Activated naive CD8-positive, alpha-beta T cell treated with anti-CD3 and anti-CD28 coated beads, Interleukin-2, amount 10 ng/mL, durations not matched to agents 7 days and 5 days (primary cell): ENCODE results near the gene SHISA4. TPM values are rescaled to one million over a fixed set of nuclear protein-coding genes. Genes with fewer than 3 reads are reported as not detected.

Experiments used
- ATAC-seq: fragments of 150-1000 bp; cut with Tn5 transposase; one replicate; pipeline ENCODE4 v1.10.0; 2021; ENCODE audit warnings: low read depth, moderate library complexity
- POLR2A ChIA-PET: fragments of 350-600 bp; sonication (Branson Sonifier 250); formaldehyde crosslinking; loops from one replicate; lab custom pipeline; 2021; ENCODE audit warnings: antibody characterized with exemption; lab: Charles Lee
- DNase-seq: peaks from one replicate; pipeline ENCODE4 v3.0.0; 2021
- H3K27ac Mint-ChIP-seq: one replicate; pipeline ENCODE4 v1.8.0; 2022; ENCODE audit warnings: mild to moderate bottlenecking, mixed read lengths
- H3K27me3 Mint-ChIP-seq: one replicate; pipeline ENCODE4 v1.8.0; 2022; ENCODE audit warnings: mild to moderate bottlenecking, moderate library complexity, mixed read lengths
- H3K36me3 Mint-ChIP-seq: one replicate; pipeline ENCODE4 v1.8.0; 2021; ENCODE audit warnings: mild to moderate bottlenecking, mixed read lengths
- H3K4me1 Mint-ChIP-seq: one replicate; pipeline ENCODE4 v1.8.0; 2021; ENCODE audit warnings: mixed read lengths
- H3K4me3 Mint-ChIP-seq: one replicate; pipeline ENCODE4 v1.8.0; 2022; ENCODE audit warnings: mild to moderate bottlenecking, moderate library complexity, mixed read lengths
- H3K9me3 Mint-ChIP-seq: one replicate; pipeline ENCODE4 v1.8.0; 2021; ENCODE audit warnings: mixed read lengths
- total RNA-seq, 2 experiments: library from RNA; stranded (reverse); gene quantifications; one replicate each; pipeline ENCODE4 v1.2.3, GENCODE V29; 2021

The SHISA4 gene
- total RNA-seq, 2 experiments from 2014 or later: 0.23 TPM; not detected in 1

DNA sequence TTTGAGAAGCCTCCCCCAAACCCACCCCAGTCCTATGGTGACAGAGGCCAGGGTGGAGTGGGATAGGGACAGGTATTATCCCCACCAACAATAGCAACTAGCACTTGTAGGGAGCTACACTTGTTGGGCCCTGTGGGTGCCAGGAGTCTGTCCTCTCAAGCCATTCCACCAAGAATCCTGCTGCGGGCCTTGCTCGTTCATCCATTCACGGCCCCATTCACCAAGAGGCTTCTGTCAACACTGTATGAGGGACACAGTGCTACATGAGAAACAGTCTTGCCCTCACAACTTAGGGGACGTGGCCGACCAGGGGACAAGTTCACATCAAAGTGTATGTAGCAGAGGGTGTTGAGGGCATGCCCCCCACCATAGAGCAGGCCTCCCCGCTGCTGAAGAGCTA, 18.9 kb downstream of the SHISA4 start:
- Mint-ChIP-seq H3K9me3 (no peaks in the 10 kb centered on the region), H3K27ac (no peak overlapping the region), H3K4me1 (peaks cover 11% of the 10 kb centered on the region), H3K36me3 (no peaks in the 10 kb centered on the region), H3K4me3 (no peak overlapping the region), H3K27me3 (peaks cover 18% of the 10 kb centered on the region)
- POLR2A ChIA-PET: no interaction called here
- no peak for ATAC-seq
- DNase-seq: no peak

DNA sequence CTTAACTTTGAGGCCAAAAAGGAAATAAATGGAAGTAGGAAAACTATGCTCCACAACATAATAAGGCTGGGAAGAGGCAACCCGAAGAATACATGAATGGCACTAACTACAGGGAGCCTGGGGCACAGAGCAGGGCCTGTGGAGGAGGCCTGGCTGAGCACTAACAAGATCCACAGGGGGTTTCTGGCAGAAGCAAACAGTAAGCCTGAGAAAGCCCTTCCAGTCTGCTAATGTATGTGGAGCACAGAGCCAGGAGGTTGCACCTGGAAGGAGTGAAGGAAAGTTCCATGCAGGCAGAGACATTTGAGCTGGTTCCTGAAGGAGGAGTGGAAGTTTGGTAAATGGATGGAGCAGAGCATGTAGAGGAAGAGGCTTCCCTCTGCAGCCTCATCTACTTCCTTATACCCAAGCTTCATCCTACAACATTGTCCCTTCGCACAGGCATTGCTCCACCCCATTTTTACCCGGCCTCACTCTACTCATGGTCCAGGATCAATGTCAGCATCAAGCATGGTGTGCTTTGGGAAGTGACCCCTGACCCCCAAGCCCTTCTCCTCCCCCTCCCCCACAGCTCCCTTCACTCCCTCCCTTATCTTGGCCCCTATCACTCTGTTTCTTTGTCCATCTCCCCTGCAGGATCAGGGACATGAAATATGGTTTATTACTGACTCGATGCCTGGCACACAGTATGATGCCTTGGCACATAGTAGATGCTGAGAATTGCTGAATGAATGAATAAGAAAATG, 23.3 kb downstream of the SHISA4 start:
- H3K4me1 Mint-ChIP-seq: peaks cover 2% of the 10 kb centered on the region
- H3K9me3 Mint-ChIP-seq: no peaks in the 10 kb centered on the region
- POLR2A ChIA-PET: no interaction called here
- H3K4me3 Mint-ChIP-seq: no peak overlapping the region
- no peak for ATAC-seq
- no peaks in the 10 kb centered on the region for H3K36me3 Mint-ChIP-seq
- DNase-seq: no peak
- peaks cover 14% of the 10 kb centered on the region for H3K27me3 Mint-ChIP-seq
- no peak overlapping the region for H3K27ac Mint-ChIP-seq

DNA sequence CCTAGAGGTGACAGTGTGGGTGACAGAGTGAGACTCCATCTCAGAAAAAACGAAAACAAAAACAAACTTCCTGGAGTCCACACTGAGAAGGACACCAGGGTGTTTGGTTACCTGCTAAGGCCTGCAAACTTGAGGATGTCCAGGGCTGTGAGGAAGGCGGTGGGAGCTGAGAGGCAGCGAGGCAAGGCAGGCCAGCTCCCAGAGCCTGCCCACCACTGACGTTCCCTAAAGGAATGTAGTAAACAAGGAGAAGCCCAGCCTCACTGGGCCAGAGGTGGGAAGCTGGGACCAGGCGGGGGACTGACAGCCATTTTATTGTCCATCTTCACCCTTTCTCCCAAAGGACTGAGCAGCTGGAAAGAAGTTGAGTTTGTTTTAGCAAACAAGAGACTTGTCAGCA, 24.1 kb downstream of the SHISA4 start:
- no peaks in the 10 kb centered on the region for H3K36me3 Mint-ChIP-seq
- no peak overlapping the region for H3K4me3 Mint-ChIP-seq
- H3K4me1 Mint-ChIP-seq: peaks cover 2% of the 10 kb centered on the region
- POLR2A ChIA-PET: no interaction called here
- H3K27ac Mint-ChIP-seq: no peak overlapping the region
- H3K27me3 Mint-ChIP-seq: peaks cover 14% of the 10 kb centered on the region
- no peak for DNase-seq
- no peaks in the 10 kb centered on the region for H3K9me3 Mint-ChIP-seq
- no peak for ATAC-seq

DNA sequence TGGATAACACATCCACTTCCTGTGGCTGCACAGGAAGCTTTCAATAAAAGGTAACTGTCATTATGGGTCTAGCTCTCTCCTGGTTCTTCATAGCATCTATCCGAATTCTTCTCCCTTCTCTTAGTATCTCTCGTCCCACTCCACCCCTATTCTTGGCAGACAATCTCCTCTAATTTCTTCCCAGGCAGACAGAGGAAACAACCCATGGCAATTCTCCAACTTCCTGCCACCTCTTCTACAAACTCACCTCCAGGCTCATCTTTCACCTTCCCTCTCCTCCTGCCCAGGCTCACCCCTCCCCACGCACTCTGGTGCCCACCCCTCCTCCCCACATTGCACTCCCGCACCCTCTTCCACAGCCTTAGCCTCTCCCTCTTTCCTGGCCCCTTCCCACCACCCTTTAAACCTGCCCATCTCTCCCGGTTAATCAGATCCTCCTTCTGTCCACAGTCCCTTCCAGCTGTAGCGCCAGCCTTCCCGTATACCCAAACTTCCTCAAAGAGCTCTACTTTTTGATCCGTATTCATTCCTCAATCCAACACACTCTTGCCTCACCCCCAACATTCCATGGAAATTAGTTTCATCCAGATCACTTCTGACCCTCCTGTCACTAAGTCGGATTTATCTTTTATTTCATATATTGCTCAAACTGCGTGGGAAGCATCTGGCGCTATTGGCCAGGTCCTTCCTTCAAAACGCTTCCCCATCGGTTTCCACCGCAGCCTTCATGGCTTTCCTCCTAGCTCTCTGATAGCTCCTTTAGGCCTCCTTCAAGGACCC, 25.9 kb downstream of the SHISA4 start:
- no peak overlapping the region for H3K4me3 Mint-ChIP-seq

DNA sequence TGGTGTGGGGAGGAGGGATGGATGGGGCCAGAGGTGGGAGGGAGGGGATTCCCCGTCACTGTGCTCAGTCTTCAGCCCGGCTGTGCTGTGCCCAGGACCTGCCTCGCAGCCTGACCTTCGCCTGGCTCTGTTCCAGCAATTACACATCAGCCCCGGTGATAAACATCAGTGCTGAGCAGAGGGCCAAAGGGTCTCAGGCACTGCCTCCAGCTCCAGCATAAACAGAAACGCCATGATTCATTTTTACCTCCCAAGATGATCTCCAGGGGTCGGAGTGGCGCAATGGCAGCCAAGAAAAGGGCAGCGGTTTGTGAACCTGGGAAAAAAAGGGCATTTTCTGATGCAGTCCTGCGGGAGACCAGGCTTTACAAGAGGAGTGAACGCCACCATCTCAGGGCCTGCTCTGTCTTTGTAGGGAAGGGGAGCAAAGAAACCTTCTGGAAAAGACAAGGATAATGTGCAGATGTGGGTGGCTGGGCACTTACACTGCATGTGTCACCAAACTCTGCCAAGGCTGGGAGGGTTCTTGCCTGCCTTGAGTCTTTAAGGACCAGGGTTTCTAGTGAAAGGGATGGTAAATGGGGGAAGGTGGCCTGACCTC, 28.1 kb downstream of the SHISA4 start:
- no peak overlapping the region for H3K27ac Mint-ChIP-seq
- H3K9me3 Mint-ChIP-seq: no peaks in the 10 kb centered on the region
- POLR2A ChIA-PET: no interaction called here
- ATAC-seq (no peak), DNase-seq (no peak)
- H3K4me3 Mint-ChIP-seq: no peak overlapping the region
- peaks cover 2% of the 10 kb centered on the region for H3K4me1 Mint-ChIP-seq
- no peaks in the 10 kb centered on the region for H3K36me3 Mint-ChIP-seq
- peaks cover 14% of the 10 kb centered on the region for H3K27me3 Mint-ChIP-seq

More for the DNA sequence above, 25.9 kb downstream of the SHISA4 start:
- Mint-ChIP-seq H3K27ac (no peak overlapping the region), H3K36me3 (no peaks in the 10 kb centered on the region), H3K9me3 (no peaks in the 10 kb centered on the region), H3K27me3 (peaks cover 19% of the 10 kb centered on the region), H3K4me1 (peaks cover 2% of the 10 kb centered on the region)
- ATAC-seq (no peak), DNase-seq (no peak)
- POLR2A ChIA-PET: no interaction called here

DNA sequence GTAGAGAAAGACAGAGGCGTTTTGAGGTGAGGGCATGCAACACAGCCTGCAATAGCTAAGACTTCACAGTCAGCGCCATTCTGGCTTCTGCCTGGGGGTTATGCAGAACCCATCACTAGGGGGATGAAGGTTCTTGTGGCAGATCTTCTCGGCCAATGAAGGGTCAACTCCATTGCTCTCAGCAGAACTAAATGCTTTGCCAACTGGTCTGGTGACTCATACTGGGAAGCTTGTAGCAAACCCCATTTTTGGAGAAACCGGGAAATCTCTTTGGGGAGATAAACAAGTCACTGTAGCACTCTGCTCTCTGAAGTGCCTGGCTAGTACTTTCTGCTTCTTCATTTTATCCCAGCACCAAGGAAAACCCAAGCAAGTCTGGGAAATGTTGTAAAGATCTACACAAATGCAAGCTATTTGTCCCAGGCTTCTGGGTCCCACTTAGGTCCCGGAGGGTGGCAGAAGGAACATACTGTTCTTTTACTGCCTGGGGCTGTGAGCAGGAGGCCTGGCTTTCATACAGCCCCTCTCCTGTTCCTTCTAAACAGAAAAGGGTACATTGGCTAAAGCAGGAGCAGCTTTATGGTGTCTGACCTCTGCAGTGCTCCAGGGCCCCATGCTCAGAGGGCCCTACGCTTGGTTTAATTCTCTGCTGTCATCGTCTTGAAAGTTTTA, 28.8 kb downstream of the SHISA4 start:
- H3K27ac Mint-ChIP-seq: no peak overlapping the region
- H3K9me3 Mint-ChIP-seq: no peaks in the 10 kb centered on the region
- no peaks in the 10 kb centered on the region for H3K36me3 Mint-ChIP-seq
- no peak for DNase-seq
- POLR2A ChIA-PET: no interaction called here
- peaks cover 2% of the 10 kb centered on the region for H3K4me1 Mint-ChIP-seq
- H3K4me3 Mint-ChIP-seq: no peak overlapping the region
- no peak for ATAC-seq
- peaks cover 14% of the 10 kb centered on the region for H3K27me3 Mint-ChIP-seq

DNA sequence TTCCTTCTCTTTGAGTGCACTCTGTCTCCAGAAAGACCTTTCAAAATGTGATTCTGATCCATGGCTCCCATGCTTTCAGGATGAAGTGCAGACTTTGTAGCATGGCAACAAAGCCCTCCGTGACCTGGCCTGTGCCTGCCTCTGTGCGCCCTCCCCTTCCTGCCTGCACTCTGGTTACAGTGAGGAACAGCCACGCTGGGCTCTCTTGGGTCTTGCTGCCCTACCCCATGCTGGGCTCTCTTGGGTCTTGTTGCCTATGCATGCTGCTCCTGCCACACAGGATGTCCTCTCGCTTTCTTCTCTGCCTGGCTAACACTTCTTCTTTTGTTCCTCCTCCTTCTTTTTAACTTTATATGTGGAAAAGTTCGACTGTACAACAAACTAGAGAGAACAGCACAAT, 29.6 kb downstream of the SHISA4 start:
- H3K4me1 Mint-ChIP-seq: peaks cover 2% of the 10 kb centered on the region
- H3K27me3 Mint-ChIP-seq: peaks cover 17% of the 10 kb centered on the region
- no peak for DNase-seq
- no peak for ATAC-seq
- POLR2A ChIA-PET: no interaction called here
- no peak overlapping the region for H3K4me3 Mint-ChIP-seq
- H3K36me3 Mint-ChIP-seq: no peaks in the 10 kb centered on the region
- no peak overlapping the region for H3K27ac Mint-ChIP-seq
- H3K9me3 Mint-ChIP-seq: no peaks in the 10 kb centered on the region

DNA sequence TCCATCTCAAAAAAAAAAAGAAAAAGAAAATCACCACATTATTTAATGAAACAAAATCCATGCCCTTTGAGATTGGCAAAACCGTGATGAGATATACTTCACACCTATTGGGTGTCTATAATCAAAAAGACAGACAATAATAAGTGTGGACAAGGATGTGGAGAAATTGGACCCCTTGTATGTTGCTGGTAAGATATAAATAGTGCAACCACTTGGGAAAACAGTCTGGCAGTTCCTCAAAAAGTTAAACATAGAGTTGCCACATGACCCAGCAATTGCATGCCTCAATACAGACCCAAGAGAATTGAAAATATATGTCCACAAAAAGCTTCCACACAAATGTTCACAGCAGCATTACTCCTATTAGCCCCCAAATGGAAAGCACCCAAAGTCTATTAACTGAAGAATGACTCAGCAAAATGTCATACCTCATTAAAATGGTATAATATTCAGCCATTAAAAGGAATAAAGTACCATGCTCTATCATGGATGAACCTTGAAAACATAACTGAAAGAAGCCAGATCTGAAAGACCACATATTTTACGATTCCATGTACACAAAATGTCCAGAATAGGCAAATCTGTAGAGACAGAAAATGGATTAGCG, 33.4 kb downstream of the SHISA4 start:
- H3K27me3 Mint-ChIP-seq: peaks cover 26% of the 10 kb centered on the region
- H3K4me3 Mint-ChIP-seq: no peak overlapping the region
- no peaks in the 10 kb centered on the region for H3K9me3 Mint-ChIP-seq
- ATAC-seq: no peak
- H3K27ac Mint-ChIP-seq: no peak overlapping the region
- DNase-seq: no peak
- no peaks in the 10 kb centered on the region for H3K4me1 Mint-ChIP-seq
- no peaks in the 10 kb centered on the region for H3K36me3 Mint-ChIP-seq
- POLR2A ChIA-PET: no interaction called here

DNA sequence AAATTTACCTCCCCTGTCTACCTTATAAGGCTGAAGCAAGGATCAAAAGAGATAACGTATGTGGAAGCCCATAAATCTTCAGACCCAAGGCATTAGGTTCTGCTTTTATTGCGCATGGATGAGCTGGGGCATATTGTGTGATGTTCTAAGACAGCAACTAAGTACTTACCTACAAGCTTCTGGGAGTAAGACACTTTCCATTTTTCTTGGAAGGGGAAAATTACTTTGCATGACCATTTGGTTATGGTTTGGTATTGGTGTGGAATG, 36.5 kb downstream of the SHISA4 start:
- POLR2A ChIA-PET: no interaction called here
- H3K4me1 Mint-ChIP-seq: no peaks in the 10 kb centered on the region
- H3K36me3 Mint-ChIP-seq: no peaks in the 10 kb centered on the region
- H3K27ac Mint-ChIP-seq: no peak overlapping the region
- no peak for ATAC-seq
- H3K9me3 Mint-ChIP-seq: no peaks in the 10 kb centered on the region
- peaks cover 19% of the 10 kb centered on the region for H3K27me3 Mint-ChIP-seq
- no peak overlapping the region for H3K4me3 Mint-ChIP-seq
- no peak for DNase-seq

DNA sequence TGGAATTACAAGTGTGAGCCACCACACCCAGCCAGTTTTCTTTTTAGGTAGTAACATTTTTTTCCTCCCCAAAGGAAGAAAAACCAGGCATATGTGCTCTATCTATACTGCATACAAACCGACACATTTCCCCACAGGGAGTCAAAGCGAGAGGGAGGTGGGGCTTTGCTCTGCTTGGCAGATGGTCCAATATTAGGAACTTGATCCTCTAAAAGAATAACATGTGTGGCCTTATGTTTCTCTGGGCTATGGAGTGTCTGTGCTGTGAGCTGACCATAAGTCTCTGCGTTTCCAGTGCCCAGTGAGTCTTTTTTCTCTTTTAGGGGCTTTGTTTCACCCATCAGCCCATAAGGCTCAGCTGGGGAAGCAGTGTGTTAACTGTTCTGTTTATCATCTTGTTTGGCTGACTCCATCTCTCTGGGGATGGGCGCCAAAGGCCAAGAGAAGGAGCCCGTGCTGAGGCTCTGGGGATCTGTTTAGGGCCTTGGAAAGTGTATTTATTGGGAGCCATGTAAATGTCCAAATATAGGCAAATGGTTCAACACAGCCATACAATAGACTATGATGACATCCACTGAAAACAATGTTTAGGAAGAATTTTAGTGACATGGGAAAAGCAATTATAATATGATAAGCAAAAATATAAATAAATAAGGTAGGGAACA, 37.4 kb downstream of the SHISA4 start:
- Mint-ChIP-seq H3K9me3 (no peaks in the 10 kb centered on the region), H3K27ac (no peak overlapping the region), H3K4me1 (no peaks in the 10 kb centered on the region), H3K27me3 (peaks cover 19% of the 10 kb centered on the region), H3K4me3 (no peak overlapping the region), H3K36me3 (no peaks in the 10 kb centered on the region)
- DNase-seq: no peak
- POLR2A ChIA-PET: no interaction called here
- ATAC-seq: no peak

DNA sequence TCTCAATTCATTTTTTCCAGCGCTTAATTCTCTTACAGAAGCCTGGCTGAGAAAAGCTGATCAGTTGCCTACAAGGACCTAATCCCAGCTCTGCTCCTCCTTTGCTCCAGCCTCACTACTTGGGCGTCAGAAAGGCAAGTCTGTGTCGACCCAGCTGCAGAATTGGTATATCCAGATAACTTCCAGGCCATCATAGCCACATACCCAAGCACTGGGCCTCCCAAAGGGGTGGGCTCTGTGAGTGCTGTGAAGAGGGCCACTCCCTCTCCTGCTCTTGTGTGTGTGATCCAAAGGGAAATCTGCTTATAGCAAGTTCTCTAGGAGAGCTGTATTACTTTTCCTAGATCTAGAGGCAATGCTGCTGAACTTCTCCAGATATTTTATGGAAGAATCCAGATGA, 39.6 kb downstream of the SHISA4 start:
- DNase-seq (no peak), ATAC-seq (no peak)
- Mint-ChIP-seq H3K36me3 (no peaks in the 10 kb centered on the region), H3K27ac (no peak overlapping the region), H3K4me3 (no peak overlapping the region), H3K9me3 (no peaks in the 10 kb centered on the region), H3K27me3 (peaks cover 14% of the 10 kb centered on the region), H3K4me1 (no peaks in the 10 kb centered on the region)
- POLR2A ChIA-PET: no interaction called here

DNA sequence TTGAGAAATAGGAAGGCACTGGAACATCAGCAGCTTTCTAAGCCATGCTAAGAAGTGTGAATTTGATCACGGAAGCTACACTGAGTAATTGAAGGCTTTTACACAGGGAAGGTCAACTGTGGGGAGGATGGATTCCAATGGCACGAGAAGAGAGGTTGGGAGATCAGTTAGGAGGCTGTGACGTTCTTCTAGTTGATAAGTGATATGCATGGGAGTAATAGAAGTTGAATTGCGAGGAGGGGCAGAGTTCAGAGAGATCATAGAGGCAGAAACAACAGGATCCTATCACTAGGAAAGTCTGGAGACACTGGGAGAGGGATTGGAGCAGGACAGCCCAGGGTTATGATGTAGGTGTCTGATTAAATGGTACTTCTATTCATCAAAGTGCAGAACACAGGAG, 41.4 kb downstream of the SHISA4 start:
- ATAC-seq (no peak), DNase-seq (no peak)
- peaks cover 20% of the 10 kb centered on the region for H3K27me3 Mint-ChIP-seq
- H3K4me1 Mint-ChIP-seq: no peaks in the 10 kb centered on the region
- H3K9me3 Mint-ChIP-seq: no peaks in the 10 kb centered on the region
- H3K36me3 Mint-ChIP-seq: no peaks in the 10 kb centered on the region
- no peak overlapping the region for H3K27ac Mint-ChIP-seq
- H3K4me3 Mint-ChIP-seq: no peak overlapping the region
- POLR2A ChIA-PET: no interaction called here

DNA sequence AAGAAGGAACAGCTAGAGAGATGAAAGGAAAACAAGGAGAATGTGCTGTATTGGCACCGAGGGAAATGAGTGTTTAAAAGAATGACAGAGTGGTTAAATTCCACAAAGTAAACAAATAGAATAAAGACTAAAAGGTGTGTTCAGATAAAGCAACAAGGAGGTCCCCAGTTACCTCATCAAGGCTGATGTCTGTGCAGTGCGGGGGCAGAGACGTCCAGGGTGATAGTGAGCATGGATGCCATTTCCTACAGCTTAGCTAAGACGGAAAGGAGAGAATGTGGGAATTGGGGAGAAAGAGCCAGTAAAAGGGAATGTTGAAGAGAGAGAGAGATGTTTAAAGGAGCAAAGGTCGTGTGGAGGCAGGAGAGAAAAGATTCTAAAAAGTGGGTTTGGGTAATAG, 42.1 kb downstream of the SHISA4 start:
- no peak overlapping the region for H3K4me3 Mint-ChIP-seq
- DNase-seq (no peak), ATAC-seq (no peak)
- H3K36me3 Mint-ChIP-seq: no peaks in the 10 kb centered on the region
- H3K4me1 Mint-ChIP-seq: no peaks in the 10 kb centered on the region
- H3K27me3 Mint-ChIP-seq: peaks cover 21% of the 10 kb centered on the region
- no peaks in the 10 kb centered on the region for H3K9me3 Mint-ChIP-seq
- POLR2A ChIA-PET: no interaction called here
- no peak overlapping the region for H3K27ac Mint-ChIP-seq
